GM21717 (cell line): Measurements from ENCODE around the gene AHNAK2.
"Not testable (repeated sequence)": the region's sequence is repeated elsewhere in the genome, so short reads cannot be mapped to it uniquely, and the experiment has no call there.

ENCODE experiments used
- ATAC-seq: cut with Tn5 transposase; IDR thresholded peaks from one replicate; pipeline ENCODE4 v1.9.1; 2021; ENCODE audit warnings: mild to moderate bottlenecking, moderate library complexity; ENCODE audit not compliant: unreplicated experiment

AHNAK2 gene

DNA sequence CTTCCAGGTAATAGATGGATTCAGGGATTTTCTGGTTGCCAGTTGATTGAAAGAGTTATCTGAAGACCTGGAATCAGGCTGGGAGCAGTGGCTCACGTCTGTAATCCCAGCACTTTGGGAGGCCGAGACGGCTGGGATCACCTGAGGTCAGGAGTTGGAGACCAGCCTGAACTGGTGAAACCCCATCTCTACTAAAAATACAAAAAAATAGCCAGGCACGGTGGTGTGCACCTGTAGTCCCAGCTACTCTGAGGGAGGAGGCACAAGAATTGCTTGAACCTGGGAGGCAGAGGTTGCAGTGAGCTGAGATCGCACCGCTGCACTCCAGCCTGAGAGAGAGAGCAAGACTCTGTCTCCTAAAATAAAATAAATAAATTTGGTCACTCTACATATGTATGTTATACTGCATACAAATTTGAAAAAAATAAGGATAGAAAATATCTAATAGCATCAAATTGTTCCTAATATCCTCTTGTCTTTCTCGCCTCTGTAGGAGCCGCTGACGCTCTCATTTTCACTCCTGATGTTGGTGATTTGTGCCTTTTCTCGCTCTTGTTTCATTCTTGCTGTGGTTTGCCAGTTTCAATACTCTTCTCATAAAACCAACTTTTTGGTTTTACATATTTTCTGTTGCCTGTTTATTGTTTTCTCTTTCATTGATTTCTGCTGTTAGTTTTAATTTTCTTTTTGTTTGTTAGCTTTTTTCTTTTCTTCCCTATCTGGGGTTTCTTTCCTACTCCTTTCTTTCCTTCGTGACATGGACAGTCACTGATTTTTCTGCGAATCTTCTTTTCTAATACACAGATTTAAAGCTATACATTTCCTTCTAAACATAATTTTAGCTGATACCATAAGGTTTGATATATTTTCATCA, 77.3 kb downstream of the AHNAK2 start:
- ATAC-seq: no peak

DNA sequence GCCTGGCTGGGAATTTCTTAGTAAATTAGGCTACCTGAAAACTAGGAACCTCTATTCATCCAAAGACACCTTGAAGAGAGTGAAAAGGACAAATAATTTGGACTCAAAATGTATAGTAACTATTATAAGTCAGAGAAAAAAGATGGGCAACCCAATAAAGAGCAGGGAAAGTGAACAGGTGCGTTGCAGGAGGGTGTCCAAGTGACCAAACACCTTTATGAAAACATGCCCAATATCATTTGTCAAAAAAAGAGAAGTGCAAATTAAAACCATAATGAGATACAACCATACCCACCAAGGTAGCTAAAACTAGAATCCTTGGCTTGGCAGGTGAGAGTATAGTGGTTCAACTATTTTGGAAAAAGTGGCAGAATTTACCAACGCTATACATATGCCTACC, 78.4 kb downstream of the AHNAK2 start:
- ATAC-seq: no peak

DNA sequence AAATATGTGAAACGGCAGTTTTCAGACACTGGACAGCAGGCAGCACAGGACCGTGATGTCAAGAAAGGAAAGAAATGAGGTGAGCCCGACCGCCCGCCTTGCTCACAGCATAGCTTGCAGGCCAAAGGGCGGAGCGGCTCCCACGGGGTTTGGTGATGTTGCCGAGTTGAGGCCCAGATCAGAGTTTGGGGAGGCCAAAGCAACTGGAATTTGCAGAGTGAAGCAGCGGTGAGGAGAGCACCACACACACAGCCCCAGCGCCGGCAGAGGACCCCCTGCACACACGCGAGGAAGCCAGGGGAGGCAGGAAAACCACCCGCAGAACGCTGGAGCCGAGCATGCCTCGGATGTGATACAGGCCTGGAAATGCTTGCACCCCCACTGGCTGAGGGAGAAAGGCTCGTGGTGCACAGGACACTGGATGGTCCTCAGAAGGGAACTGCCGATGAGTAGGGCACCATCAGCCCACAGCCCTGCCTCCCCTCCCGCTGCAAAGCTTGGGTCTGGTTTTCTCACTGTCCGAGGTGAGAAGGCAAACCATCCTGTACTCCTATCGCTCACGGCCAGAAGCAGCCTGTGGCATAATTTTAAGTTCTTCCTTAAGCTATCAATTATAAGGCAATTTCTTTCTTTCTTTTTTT, 79.2 kb downstream of the AHNAK2 start:
- ATAC-seq: no peak

DNA sequence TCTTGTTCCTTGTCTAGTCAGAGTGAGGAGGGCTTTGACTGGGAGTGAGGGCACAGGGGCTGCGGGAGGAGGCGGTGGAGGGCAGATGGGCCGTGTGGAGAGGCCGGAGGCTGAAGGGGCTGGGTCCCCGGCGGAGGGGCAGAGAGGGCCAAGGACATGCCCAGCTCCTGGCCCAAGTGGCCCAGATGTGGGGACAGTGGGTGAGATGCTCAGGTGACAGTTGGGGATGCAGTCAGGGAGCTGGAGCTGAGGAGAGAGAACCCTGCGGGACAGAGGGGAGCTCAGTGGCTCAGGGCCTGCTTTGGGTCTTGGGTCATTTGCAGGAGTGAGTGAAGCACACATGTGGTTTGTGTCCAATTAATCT, 80.0 kb downstream of the AHNAK2 start:
- no peak for ATAC-seq

DNA sequence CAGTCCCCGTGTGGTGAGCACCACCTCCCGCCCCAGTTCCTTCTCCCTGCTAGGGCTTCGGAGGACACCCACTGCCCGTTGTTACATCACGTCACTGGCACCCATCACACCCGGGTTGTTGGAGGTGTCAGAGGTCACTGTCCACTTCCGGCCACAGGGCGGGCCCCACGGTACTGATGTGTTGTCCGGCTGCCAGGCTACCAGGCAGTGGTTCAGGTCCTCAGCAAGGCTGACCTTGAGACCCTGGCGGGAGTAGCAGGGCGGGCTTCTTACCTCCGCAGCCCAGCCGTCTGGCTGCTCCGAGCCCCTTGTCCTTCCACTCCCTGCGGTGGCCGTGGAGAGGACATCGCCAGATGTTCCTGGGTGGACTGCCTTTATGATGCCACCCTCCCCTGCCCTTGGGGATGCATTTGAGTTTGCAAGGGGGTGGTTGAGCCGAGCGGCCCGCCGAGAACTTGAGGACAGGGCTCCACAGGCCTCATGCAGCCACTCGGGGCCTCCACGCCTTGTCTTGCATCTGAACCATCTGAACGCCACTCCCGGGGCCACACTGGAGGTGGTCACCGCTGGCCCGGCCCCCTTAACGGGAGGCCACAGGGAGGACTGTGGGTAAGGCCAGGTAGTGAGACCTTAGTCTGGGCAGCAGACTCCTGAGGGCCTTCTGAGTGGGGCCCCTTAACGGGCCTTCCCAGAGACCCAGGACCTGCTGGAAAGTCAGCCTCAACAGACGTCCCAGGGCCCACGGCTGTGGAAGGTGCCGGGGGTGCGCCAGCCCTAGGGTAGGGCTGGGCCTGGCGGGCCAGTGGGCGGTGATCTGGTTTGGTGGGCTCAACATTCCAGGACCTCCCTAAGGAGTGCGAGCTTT, 80.6 kb downstream of the AHNAK2 start:
- no peak for ATAC-seq

DNA sequence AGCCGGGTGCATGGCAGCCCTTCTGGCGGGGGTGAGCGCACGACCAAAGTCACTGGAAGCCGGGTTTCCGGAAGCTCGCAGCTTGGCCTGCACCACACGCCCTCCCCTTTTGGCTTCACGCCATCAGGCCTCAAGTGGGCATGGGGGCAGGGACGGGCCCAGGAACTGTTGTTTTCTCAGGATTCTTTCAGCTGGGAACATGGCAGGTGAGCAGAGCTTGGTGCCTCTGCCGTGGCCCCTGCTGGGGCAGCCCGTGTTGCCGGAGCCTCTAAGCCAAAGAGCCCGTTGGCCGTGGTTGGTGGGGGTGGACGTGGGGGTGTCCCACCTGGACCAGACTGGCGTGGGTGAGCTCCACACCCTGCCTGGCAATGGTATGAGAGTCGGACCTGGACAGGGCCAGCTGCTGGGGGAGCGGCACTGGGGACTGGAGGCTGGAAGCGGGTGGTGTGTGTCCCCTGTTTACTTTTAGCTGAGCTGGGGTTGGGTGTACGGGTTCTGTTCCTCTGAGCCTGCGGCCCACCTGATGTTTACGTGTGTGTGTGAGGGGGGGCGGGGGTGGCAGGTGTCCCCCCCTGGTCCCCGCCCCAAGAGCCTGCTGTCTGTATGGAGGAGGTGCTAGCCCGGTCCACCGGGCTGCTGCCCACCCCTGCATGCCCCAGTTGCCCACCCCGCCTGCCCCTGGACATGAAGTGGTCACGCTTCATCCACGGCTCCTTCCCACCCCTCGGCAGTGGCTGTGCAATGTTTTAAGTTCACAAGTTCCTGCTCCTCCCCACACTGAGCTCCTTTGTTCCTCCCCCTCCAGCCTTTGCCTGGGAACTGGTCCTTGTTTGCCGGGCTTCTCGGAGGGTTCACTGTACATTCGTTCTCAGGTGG, 82.2 kb downstream of the AHNAK2 start:
- no peak for ATAC-seq

DNA sequence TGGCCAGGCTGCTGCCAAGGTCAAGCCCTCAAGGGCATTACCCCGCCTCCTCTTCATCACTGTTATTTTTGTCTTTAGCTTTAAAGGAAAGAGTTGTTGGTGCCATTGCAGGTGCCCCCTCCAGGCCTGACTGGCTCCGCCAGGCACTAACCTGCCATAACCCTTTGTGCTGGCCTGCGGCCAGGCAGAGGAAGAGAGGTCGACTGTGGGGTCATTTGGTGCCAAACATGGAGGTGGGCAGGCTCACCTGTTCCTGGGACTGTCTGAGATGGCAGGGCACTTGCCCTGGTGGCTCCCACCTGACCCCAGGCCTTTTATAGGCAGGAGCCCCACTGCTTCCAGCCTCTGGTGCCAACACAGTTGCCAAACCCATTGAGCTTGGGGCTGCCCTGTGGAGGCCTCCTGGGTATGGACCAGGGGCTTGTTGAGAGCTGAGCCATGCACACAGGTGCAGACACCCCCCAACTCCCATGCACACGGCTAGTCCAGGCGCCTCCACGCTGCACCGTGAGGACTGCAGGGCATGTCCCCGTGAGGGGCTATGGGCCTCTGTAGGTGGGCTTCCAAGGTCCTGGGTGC, 82.9 kb downstream of the AHNAK2 start:
- no peak for ATAC-seq

DNA sequence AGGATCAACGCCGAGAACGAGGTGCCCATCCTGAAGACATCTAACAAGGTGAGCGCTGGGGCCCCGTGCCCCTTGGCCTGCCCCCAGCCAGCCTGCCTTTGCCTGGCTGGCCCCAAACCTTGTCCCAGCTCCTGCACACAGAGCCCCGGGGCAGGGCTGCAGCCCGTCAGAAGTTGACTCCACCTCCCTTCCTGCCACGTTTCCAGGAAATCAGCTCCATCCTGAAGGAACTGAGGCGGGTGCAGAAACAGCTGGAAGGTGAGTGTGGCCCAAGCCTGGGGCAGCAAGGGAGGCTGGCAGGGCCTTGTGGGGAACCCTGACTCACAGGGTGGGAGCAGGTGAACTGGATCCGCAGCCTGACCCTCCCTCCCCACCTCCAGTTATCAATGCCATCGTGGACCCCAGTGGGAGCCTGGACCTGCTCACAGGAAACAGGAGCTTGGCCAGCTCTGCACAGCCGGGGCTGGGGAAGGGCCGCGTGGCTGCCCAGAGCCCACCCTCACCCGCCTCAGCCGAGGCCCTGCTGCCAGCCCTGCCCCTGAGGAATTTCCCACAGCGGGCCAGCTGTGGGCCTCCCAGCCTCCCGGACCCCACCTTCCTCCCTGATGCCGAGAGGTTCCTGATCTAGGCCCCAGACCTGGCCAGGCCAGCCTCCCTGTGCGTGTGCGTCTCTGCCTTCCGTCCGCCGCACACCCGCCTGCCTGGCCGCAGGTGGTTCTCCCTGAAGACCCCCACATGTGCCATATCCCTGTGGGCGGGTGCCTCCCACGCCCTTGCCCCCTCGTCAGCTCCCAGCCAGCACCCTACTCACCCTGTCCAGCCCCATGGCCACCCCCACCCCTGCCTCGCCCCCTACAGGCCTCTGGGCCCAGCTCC, 83.6 kb downstream of the AHNAK2 start:
- no peak for ATAC-seq

DNA sequence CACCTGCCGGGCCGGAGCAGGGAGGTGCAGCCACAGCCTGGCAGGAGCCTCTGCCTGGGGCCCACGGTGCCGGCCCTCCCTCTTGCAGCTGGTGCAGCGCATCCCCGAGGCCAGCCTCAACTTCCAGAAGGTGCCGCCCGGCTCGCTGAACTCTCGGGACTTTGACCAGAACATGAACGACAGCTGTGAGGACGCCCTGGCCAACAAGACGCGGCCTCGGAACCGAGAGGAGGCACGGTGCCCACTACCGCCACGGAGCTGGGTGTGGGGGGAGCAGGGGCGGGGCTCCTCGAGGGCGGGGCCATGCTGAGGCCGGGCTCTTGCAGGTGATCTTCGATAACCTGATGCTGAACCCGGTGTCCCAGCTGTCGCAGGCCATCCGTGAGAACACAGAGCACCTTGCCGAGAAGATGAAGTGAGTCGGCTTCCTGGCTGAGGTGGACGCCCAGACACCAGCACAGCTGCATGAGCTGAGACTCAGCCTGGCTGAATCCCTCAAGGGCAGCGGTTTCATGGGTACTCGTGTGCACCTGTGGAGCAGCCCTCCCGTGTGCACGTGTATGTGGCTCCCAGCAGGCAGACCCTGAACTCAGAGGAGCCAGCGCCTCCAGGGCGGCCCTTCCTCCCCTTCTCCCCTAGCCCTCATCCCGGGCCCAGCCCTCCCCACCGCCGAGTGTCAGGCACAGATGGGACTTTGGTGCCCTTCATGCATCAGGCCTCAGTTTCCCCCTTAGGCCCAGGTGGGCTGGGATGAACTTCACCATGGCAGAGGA, 84.6 kb downstream of the AHNAK2 start:
- ATAC-seq: no peak

DNA sequence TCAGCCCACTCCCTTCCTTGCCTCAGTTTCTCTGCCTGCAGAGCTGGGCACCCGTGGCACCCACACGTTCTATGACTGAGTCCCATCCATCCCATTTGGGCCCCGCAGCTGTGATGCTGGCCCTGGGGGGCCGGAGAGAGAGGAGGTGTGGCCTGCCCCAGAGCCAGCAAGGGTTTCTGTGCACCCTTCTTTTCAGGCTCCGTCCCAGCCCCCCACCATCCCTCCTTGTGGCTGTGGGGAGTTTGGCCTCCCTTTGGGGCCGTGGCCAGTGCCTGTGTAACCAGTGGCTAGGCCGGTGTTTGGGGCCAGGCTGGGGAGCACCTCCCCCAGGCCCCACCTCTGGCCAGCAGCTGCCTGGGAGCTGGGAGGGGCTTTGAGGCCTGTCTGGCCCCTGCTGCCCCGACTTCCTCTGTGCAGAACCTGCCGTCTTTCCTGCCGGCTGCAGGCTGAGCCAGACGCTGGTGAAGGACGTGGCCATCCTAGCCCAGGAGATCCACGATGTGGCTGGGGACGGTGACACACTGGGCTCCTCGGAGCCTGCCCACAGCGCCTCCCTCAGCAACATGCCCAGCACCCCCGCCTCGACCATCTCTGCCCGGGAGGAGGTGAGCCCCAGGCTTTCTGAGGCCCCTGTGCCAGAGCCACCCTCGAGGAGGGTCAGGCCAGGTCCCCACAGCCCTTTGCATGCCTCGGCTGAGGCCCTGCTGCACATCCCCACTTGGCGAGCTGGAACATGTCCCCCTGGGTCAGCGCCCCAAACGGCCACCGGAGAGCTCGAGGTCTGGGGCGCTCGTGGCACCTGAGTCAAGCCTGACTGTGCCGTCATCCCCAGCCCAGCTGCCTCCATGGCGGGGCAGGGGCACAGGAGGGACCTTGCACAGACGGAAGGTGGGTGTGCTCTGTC, 85.4 kb downstream of the AHNAK2 start:
- ATAC-seq: no peak

DNA sequence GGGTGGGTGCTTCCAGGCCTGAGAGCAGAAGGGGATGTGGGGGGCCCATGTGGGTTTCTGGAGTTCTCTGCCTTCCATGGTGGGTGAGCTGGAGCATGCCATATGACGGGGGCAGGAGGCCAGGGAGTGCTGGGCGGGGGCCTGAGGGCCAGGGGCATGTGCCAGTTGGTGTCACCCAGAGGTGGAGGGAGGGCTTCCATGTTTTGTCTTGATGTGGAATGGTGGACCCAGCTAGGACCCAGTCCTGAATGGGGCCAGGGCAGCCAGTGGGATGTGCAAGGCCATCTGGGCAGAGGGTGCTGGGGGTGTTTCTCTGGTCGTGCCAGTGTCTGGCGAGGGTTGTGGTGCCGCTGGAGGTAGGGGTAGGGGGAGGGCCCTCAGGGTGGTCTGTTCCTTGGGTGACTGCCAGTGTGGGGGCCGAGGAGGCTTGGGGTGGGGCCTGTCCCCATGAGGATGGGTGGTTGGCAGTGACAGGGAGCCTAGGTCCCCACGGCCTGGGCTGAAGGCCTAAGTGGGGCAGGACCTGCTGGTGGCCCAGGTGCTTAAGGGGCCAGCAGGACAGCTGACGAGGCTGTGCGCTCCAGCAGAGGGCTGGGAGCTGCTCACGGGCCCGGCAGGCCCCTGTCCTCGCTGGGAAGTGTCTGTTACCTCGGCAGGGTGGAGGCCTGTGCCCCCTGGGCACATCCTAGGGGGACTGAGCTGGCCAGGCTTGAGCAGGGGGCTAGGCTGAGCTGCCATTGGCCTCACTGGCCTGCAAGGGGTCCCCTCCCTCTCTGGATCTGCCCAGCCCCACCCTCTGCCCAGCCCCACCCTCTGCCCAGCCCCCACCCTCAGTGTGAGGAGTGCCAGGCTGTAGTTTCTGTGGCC, 86.3 kb downstream of the AHNAK2 start:
- ATAC-seq: no peak

DNA sequence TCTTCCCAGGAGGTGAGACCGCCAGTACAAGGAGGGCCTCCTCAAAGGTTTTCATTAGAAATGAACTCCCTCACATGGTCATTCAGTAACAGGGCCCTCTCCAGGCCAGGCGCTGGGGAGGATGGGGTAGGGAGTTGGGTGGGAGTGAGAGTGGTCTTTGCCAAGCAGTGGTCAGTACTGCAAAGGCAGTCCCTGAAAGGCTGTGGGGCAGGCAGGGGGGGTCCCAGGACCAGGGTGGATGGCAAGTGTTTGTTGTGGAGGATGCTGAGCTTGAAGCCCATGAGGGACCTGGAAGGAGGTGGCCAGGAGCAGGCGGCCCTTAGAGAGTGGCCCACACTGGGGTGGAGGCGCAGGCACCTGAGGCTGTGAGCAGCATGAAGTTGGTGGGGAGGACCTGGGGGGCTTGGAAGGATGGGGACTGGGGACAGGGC, 87.0 kb downstream of the AHNAK2 start:
- no peak for ATAC-seq

DNA sequence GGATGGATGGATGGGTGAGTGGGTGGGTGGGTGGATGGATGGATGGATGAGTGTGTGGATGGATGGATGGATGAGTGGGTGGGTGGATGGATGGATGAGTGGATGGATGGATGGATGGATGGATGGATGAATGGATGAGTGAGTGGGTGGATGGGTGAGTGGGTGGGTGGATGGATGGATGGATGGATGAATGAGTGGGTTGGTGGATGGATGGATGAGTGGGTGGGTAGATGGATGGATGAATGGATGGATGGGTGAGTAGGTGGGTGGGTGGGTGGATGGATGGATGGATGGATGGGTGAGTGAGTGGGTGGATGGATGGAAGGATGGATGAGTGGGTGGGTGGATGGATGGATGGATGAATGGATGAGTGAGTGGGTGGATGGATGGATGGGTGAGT, 87.9 kb downstream of the AHNAK2 start:
- ATAC-seq: not testable (repeated sequence)

DNA sequence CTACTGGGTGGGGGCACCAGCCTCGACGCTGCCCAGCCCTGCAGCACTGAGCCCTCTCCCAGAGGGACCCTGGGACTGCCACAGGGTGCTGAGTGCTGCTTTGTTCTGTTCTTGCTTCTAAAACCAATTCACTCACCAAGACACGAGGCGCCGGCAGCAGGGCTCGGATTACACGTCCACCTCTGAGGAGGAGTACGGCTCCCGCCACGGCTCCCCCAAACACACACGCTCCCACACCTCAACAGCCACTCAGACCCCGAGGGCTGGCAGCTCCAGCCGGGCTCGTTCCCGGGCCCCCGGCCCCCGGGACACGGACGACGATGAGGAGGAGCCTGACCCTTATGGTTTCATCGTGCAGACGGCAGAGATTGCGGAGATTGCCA, 88.8 kb downstream of the AHNAK2 start:
- ATAC-seq: no peak

DNA sequence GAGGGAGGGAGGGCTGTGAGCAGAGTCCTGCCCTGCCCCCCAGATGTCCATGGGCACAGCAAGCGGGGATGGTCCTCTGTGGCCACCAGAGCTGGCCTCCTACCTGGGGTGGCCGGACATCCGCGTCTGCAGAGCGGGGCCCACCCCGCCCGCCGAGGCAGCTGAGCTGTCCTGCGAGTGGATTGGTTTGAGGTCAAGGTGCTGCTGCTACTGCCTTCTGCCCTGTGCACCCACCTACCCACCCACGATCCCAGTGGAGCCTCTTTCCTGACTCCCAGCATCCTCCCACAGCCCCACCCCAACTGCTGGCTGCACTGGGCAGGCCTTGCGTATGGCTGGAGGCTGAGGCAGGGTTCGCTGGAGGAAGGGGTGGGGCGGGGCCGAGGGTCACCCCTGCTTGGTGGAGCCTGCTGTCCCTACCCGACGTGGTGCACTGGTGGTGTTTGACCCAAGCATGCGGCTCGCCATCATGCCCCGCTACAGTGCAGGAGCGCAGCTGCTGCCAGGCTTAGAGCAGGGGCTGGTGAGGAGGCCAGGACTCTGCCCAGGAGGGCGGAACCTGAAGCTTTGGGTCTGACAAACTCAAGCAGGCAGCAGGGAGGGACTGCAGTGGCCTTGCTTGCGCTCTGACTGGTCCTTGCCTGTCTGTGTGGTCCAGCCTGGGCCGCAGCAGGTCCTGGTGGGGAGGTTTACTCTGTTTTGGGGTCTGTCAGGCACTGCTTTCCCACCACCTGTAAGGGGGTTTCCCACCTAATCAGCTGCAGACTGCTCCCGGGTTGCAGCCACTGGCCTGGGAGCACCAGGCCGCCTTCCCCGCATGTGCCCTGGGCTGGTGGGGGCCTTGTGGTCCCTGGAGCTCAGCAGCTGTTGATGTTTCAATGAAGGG, 89.4 kb downstream of the AHNAK2 start:
- ATAC-seq: no peak
